NCI-H128 (cell line): ENCODE measurements around the gene SIGLEC7.

ENCODE experiments used
- DNase-seq: peaks from one replicate; lab custom pipeline; 2025; ENCODE audit not compliant: unreplicated experiment; lab: John Stamatoyannopoulos, UW

SIGLEC7 gene

DNA sequence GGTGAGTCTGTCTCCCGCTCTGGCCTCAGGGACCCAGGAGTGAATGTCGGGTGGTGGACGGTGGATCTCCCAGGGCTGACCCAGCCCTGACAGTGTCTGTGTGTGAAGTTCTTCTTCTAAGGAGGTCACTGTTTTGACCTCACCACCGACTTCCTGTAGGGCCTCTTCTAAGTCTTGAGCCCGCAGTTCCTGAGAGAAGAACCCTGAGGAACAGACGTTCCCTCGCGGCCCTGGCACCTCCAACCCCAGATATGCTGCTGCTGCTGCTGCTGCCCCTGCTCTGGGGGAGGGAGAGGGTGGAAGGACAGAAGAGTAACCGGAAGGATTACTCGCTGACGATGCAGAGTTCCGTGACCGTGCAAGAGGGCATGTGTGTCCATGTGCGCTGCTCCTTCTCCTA lies at the start of gene SIGLEC7:
TSS of gene SIGLEC7 (plus strand) at position 183 of the 400 bp plus-strand sequence. CDS start at position 252, 69 bp downstream.
- DNase-seq = no peak

DNA sequence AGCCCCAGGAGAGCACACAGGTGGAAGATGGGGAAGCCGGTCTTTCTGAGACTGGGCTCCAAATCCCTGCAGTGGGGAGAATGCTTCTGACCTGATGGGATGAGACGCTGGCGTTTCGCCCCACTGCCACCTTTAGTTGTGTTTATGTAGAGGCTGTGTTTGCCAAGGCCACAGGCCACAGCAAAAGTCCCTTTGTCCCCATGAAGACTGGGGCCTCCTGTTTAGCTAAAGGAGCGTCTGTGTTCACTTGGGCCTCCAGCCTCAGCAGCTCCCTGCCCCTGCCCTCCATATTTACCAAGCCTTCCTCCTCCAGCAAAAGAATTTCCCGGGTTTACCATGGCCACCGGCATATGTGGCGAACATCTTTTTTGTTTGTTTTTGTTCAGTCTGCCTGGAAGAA lies 49.0 kb upstream of the SIGLEC7 start:
- DNase-seq = no peak

DNA sequence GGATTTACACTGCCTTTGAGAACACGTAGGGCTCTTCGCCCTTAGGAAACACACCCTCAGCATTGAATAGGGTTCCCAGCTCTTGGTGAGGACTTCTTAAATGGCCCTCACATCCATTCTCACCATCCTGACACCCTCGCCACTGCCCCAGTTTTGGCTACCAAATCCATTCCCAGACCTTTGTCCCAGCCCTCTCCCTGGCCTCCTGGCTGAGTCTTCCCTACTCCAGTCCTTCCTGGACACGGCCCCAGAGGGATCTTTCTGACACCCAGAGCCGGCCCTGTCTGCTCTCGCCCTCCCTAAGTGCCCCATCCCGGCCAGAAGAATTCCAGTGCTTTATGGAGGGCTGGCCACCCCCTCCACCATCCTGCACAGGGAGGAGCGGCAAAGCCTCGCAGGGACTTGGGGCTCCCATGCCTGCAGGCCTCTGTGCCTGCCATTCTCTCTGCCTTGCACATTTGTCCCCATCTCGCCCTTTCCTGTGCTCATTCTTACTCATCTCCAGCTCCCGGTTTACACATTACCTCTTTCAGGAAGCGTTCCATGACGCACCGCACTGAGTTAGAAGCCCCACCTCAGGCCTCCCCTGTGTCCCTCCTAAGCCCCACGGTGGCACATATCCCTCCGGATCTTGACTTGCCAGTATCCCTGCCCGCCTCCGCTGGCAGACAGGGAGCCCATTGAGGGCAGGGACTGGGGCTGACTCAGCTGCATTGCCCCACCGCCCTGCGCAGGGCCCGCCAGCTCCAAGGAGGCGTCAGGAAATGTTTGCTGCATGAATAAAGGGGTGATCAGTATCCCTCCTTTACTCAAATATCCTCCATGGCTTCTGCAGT lies 48.4 kb upstream of the SIGLEC7 start:
- no peak for DNase-seq

DNA sequence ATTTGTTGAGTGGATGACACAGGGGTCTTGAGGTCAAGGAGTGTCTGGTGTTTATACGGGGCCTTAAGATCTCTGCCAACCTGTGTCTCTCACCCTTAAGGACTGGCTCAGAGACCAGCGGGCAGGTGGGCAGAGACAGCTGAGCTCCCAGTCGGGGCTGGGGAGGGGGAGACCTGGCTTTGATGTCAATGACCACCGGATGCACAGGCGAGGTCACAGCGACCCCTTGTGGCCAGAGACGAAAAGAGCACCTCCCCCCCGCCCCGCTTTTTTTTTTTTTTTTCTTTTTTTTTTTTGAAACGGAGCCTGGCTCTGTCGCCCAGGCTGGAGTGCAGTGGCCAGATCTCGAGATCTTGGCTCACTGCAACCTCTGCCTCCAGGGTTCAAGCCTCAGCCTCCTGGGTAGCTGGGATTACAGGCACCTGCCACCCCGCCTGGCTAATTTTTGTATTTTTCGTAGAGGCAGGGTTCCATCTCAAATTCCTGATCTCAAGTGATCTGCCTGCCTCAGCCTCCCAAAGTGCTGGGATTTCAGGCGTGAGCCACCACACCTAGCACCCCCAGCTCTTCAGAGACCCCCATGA lies 47.3 kb upstream of the SIGLEC7 start:
- no peak for DNase-seq

DNA sequence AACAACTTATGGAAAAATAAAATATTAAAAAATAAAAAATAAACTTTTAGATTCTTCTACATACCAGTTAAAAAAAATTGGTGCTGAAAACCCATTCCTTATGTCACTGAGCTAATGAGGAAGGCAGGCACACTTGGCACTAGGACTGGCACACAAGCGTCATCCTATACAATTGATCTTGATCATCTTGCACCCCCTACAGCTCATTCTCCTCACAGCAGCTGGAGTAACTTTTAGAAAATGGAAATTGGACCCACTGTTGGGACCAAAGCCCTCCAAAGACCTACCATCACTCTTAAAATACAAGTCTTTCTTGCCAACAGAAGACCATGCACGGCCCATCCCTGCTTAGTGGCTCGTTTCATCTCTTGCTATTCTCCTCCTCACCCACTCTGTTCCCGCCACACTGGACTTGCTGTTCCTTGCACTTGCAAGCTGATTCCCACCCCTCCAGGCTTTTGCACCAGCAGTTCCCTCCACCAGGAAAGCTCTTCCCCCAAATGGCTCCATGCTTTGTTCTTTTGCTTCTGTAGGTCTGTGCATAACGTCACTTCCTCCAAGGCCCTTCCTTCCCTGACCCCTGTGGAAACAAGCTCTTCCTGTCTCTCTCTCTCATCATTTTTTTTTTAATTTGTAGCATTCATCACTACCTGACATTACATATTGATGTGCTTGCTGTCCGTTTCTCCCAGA lies 45.5 kb upstream of the SIGLEC7 start:
- DNase-seq = no peak

DNA sequence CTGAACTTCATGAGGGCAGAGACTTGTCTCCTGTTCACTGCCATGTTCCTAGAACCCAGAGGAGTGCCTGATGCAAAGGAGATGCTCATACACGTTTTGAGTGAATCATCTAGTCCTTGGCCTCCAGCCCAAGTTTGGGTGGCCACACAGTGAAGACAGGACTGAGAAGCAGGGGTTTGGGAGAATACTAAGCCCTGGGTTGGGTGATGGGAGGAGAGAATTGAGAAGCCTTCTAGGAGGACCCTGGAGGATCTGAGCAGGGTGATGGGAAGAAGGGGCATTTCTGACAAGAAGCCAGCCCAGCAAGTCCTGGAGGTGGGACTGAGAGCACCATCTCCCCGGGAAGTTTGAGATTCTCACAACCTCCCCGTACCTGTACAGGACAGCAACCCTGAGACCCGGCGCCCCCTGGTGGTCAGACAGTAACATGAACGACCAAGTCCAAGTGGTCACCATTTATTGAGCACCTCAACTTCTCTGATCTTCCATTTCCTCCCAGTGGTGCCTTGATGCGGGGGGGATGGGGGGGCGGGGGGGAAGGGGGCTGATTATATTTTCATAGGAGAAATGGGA lies 44.8 kb upstream of the SIGLEC7 start:
- no peak for DNase-seq

DNA sequence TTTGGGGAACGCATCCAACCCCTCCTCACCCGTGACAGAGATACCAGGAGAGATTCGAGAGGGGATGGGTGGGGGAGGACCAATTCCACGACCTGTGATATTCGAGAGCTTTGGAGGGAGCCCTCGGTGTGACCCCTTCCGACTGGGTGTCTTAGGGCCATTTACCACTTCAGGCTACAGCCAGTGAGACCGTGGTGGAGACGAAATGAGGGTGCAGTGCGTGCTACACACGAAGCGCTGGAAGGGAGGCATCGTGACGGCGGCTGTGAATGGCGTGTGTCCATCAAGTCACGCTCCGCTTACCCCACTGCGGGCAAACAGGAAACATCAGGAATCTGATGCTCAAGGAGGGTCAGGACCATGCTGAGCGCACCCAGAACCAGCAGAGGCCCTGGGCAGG lies 44.3 kb upstream of the SIGLEC7 start:
- DNase-seq = no peak

DNA sequence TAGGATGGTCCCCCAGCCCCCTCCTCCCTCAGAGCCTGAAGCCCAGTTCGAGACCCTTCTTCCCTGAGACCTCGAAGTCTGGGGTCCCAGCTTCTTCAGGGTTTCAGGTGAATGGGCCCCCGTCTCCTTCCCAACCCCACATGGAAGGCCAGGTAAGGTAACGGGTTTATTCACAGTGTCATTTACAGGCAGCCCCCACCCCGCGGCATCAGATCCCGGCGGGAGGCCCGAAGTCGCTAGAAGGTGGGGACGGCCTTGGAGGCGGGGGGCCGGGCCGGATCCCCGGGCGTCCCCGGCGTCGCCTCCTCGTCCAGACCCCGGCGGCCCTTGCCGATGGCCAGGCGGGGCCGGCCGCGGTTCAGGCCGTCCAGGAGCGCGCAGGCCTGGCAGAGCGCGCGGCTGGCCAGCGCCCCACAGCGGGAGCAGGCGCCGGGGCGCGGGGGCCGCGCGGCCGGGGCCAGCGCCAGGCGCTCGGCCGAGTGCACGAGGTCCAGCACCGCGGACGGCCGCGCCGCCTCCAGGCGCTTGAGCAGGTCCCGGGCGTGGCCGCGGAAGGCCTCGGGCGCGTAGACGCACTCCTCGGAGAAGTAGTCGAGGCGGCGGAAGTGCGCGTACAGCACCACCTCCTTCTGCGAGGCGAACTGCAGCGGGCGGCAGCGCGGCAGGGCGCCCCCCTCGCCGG lies 43.6 kb upstream of the SIGLEC7 start:
- DNase-seq = no peak

DNA sequence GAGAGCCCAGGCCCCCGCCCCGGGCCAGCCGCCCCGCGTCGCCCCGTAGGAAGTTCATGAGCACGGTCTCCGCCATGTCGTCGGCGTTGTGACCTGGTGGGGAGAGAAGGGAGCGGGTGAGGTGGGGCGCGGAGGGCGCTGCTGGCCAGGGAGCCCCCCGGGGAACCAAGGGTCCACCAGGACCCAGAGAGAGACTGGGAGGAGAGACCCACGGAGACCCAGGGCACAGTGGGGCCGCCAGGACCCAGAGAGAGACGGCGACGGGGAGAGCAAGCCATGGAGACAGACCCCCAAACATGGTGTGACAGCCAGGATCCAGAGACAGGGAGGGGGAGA lies 43.1 kb upstream of the SIGLEC7 start:
- DNase-seq = no peak

DNA sequence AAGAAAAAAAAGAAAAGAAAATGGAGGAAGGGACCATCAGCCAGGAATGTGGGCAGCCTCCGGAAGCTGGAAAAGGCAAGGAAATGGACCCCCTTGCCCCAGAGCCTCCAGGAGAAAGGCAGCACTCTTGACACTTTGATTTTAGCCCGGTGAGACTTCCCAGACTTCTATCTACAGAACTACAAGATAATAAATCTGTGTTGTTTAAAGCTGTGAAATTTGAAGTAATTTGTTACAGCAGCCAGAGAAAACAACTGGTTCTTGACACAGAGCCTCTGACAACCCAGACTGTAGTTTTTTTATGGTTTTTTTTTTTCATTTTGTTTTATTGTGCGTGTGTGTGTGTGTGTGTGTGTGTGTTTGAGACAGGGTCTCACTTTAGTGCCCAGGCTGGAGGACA lies 41.5 kb upstream of the SIGLEC7 start:
- DNase-seq = no peak

DNA sequence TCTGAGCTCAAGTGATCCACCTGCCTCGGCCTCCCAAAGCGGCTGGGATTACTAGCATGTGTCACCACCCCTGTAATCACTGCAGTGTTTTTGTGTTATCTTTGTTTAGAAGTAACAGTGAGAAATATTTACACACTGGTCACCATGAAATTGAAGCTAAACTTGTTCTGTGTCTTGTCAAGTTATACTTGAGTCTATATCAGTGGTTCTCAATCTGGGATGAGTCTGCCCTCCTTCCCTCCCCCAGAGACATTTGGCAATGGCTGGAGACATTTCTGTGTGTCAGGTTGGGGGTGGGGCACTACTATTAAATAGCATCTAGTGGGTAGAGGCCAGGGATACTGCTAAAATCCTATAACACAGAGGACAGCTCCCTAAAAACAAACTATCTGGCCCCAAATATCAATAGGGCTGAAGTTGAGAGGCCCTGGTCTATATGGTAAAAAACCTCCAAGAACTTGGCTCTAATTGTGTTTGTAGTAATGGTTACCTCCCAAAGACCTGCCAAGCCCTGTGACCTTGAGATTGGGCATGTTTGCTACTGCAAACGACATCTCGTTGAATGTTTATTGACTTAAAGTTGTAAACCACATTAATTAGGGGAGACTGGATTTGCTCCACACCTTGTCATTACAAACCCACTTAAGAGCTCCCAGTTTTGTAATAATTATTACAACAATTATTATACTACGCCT lies 40.8 kb upstream of the SIGLEC7 start:
- no peak for DNase-seq

DNA sequence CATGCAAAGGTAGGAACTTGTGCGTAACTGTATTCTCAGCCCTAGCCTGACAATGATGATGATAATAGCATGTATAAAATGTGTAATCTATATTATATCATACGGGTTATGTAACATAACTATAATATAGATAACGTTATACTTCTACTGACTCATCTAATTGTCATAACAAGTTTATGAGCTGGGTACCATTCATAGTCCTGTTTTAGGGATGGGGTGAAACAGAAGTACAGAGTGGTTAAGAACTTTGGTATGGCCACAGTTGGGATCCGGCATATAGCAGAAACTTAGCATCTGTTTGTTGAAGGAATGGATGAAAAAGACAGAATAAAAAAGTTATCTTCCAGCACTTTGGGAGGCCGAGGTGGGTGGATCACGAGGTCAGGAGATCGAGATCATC lies 39.1 kb upstream of the SIGLEC7 start:
- DNase-seq = no peak

DNA sequence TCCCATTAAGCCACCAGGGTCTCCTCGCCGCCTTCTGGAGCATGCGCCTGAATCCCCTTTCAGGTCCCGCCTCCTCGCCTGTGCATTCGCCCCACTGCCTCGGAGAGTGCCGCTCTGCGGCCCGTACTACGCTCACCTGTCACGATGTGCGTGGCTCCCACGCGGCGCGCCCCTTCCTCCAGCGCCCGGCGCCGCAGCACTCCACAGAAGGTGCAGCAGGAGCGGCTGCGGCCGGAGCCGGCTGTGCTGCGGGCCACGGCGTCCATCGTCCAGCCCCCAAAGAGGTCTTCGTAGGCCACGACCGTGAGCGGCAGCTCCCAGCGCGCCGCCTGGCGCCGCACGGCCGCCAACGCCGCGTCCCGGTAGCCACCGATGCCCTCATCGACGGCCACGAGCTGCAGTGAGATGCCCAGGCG lies 38.2 kb upstream of the SIGLEC7 start:
- DNase-seq = no peak

DNA sequence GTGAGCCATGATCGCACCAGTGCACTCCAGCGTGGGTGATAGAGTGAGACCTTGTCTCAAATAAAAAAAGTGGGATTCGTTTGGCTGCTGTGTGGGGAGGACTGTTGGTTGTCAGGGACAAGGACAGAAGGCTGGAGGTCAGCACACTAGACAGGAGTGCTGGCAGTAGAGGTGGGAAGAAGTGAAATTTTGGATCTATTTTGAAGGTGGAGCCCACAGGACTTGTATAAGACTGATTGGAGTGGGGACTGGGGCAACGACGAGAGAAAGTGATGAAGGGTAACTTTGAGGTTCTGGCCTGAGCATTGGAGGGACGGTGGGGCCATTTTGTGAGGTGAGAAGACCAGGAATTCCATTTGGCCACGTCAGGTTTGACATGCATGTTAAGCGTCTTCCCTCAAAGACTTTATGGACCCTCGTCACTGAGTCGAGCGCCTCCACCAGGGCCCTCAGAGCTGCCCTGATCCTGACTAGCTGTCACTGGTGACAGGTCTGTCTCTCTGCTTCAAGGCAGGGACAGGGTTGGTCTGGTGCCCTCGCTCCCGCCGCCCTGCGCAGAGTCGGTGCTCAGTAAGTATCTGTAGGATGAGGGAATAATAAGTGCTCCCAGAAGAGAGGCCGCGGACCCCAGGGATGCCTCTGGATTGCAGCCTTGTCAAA lies 34.6 kb upstream of the SIGLEC7 start:
- DNase-seq = no peak

DNA sequence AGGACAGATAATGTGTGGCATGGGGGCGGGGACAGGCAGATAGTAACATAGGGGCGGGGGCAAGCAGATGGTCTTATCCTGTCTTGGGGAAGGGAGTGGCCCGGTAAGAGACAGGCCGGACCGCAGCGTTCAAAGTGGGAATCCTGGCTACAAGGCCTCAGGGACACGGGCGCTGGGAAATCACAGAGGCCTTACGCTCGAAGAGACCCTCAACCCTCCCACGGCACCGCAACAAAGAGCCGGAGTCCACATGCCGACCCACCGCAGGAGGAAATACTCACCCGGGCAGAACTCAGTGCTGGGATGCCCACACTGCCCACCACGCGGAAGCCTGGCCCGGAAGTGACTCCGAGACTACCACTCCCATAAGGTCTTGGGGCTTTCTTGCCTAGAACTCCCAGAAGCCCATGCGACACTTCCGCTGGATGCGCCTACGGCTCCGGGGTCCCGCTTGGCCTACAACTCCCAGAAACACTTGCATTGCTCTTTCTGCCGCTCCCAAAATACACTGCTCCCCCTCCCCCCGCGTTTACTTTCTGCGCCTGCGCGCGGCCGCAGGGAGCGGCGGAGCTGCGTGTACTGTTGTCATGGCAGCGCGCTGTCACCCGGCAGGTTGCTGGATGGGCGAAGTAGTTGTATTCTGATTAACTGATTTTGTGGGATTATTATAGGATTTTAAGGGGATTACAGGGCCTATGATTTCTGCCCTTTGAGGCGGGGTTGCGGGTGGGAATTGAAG lies 33.9 kb upstream of the SIGLEC7 start, which contains the start of gene CTU1:
TSS of gene CTU1 (minus strand) at position 344 of the 739 bp plus-strand sequence. CDS start 3,840 bp downstream, outside the sequence.
- peak; percentile 95 for DNase-seq

DNA sequence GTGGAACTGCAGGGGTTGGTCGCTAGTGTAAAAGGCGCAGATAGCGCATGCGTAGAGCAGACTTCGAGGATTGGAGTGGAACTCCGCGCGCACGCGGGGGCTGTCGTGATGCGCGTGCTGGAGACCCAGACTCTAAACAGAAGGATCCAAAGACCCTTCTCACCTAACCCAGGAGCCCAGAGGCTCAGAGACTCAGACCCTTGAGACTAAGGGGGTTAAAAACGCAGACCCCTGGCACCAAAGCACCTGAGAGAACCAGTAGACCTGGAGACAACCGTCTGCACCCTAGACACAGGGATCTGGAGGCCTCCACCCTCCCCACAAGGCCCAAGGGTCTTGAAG lies 33.3 kb upstream of the SIGLEC7 start:
- no peak for DNase-seq

DNA sequence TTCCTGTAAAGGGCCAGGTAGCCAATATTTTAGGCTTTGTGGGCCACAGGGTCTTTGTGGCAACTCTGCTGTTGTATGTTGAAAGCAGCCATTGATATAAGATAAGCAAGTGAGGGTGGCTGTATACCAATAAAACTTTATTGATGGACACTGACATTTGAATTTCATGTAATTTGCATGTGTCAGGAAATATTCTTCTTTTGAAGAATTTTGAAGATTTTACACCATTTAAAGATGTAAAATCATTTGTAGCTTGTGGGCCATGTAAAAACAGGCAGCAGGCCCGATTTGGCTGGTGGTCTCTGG lies 31.5 kb upstream of the SIGLEC7 start:
- no peak for DNase-seq

DNA sequence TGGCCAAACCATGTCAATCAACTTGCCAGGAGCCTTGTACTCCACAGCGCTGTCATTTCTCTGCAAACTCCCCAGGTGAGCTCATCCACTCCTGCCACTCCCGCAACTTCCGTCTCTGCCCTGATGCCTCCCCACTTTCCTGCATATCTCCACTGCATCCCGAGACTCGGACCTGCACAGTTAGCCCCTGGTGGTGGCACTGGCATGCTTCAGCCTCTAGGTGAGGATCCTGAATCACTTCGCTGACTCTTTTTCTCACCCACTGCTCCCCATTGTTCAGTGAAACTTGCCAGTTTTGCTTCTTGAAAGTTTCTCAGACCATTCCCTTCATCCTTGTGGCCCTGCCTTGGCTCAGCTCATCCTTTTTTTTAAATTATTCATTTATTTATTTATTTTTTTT lies 30.5 kb upstream of the SIGLEC7 start:
- DNase-seq = no peak

DNA sequence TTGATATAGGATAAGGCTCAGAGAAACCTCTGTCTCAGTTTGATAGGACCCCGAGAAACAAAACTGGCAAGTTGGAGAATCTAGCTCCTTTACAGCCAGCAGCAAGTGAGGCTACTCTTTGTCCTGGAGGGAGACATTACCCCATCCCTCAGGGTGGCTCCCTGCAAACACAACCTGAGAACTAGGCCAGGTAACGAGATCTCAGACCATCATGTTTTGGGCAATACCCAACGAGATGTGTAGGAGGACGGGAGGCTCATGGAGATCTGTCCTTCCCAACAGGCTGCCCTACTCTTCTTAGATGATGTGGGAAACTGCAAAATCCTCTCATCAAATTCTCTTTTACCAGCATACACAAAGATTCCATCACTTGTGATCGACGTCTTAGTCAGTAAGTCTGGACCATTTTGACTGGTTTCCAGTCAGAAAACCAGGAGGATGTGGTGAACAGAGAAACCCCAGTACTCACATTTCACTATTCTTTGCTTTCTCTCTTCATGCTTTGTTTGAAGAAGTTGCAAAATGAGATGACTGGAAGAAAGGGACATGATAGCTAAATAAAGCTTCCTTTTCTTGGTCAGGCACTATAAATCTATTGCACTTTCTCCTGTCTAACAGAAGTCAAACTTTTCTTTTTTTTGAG lies 27.9 kb upstream of the SIGLEC7 start:
- DNase-seq = no peak
